HepG2 (cell line): ENCODE data around the gene ADGRG6. TPM values are rescaled to one million over a fixed set of nuclear protein-coding genes. Genes with fewer than 3 reads are reported as not detected.
"Not testable (repeated sequence)": the region's sequence is repeated elsewhere in the genome, so short reads cannot be mapped to it uniquely, and the experiment has no call there.

Experiments used
- ATAC-seq: fragments of 200-7000 bp; cut with Tn5 transposase; 3 replicates; pipeline ENCODE4 v1.9.1; 2020; ENCODE audit warnings: mild to moderate bottlenecking, moderate library complexity
- BruUV-seq: library from RNA; stranded (reverse); fragments of 400-500 nt; replicated peaks from 2 replicates; lab custom pipeline; 2021; lab: Mats Ljungman, UMichigan
- CTCF ChIA-PET: fragments of 300-600 bp; formaldehyde crosslinking; extraction: SDS; loops from one replicate; lab custom pipeline; 2021; ENCODE audit warnings: low total read pairs, inconsistent platforms, low intra/inter-chr PET ratio; lab: Yijun Ruan, JAX
- POLR2A ChIA-PET: fragments of 350-600 bp; sonication (Branson Sonifier 250); formaldehyde crosslinking; loops from one replicate; lab custom pipeline; 2020; ENCODE audit warnings: antibody characterized with exemption, inconsistent platforms; lab: Yijun Ruan, JAX
- DNase-seq: peaks from one replicate; pipeline ENCODE4 v3.0.0-alpha.2; 2015; ENCODE audit warnings: low spot score
- FAIRE-seq: peaks from 3 replicates; lab custom pipeline; 2011; peaks lifted over from hg19 to GRCh38; lab: Jason Lieb, UNC
- H2AFZ ChIP-seq: one replicate; pipeline ENCODE4 v1.6.1; 2011; ENCODE audit warnings: low read length, inconsistent platforms
- H3K27ac ChIP-seq: fragments of 300-600 bp; 3 replicates; pipeline ENCODE4 v1.8.0; 2011; ENCODE audit warnings: mixed run types, mild to moderate bottlenecking, mixed read lengths, low read length, inconsistent platforms; ENCODE audit not compliant: insufficient read depth; ENCODE audit errors: extremely low read length
- H3K27me3 ChIP-seq, 2 experiments: fragments of 200-600 bp in 1 of 2; 2 replicates in 1 of 2; 3 replicates in 1 of 2; pipeline versions ENCODE4 v1.6.0 to v1.8.0; 2011; ENCODE audit warnings: low read length in 2 of 2, mild to moderate bottlenecking in 2 of 2, moderate library complexity in 2 of 2, inconsistent platforms in 1 of 2; ENCODE audit not compliant: insufficient read depth in 2 of 2, control insufficient read depth in 1 of 2
- H3K36me3 ChIP-seq, 2 experiments: fragments of 200-600 bp in 1 of 2; replicated peaks in 1 of 2; 2 replicates in 1 of 2; 3 replicates in 1 of 2; pipeline versions ENCODE4 v1.5.1 to v1.8.0; 2011; ENCODE audit warnings: low read length in 2 of 2, inconsistent platforms in 1 of 2; ENCODE audit not compliant: insufficient read depth in 2 of 2, control insufficient read depth in 1 of 2
- H3K4me1 ChIP-seq: 2 replicates; pipeline ENCODE4 v1.5.1; 2012; ENCODE audit warnings: low read length, inconsistent platforms; ENCODE audit not compliant: insufficient read depth
- H3K4me2 ChIP-seq: 2 replicates; pipeline ENCODE4 v1.6.0; 2011; ENCODE audit warnings: low read depth, low read length, inconsistent platforms
- H3K4me3 ChIP-seq, 3 experiments: fragments of 200-600 bp in 1 of 3; sonication (generic), shearing (Covaris generic) in 1 of 3; replicated peaks in 1 of 3; 2 replicates each; pipeline ENCODE4 v1.5.1; 2011 to 2016; ENCODE audit warnings: low read length in 3 of 3, inconsistent platforms in 2 of 3, low read depth in 2 of 3, mild to moderate bottlenecking in 2 of 3, control low read depth in 1 of 3, mixed read lengths in 1 of 3; ENCODE audit not compliant: insufficient read depth in 1 of 3
- H3K79me2 ChIP-seq: one replicate; pipeline ENCODE4 v1.6.1; 2011; ENCODE audit warnings: low read length, inconsistent platforms; ENCODE audit not compliant: insufficient read depth
- H3K9ac ChIP-seq: 2 replicates; pipeline ENCODE4 v1.6.0; 2011; ENCODE audit warnings: mild to moderate bottlenecking, low read depth, low read length, inconsistent platforms; ENCODE audit not compliant: insufficient read depth
- H3K9me3 ChIP-seq: 2 replicates; pipeline ENCODE4 v1.5.1; 2012; ENCODE audit warnings: mild to moderate bottlenecking, low read length
- H4K20me1 ChIP-seq: 2 replicates; pipeline ENCODE4 v1.6.0; 2011; ENCODE audit warnings: inconsistent platforms, mild to moderate bottlenecking, low read length, moderate library complexity; ENCODE audit not compliant: insufficient read depth
- AGO2 ChIP-seq: fragments of 200-400 bp; formaldehyde crosslinking; optimal IDR thresholded peaks from 2 replicates; pipeline ENCODE3; 2017; ENCODE audit warnings: mild to moderate bottlenecking, low read depth, low read length, moderate library complexity
- ATF4 ChIP-seq, 2 experiments: fragments of 450-650 bp in 1 of 2; sonication (generic) in 1 of 2; formaldehyde crosslinking; IDR thresholded peaks; 2 replicates each; pipeline versions ENCODE4 v1.5.0 to v1.8.0; 2020 to 2022; ENCODE audit warnings: mild to moderate bottlenecking in 1 of 2, missing genetic modification reagents in 1 of 2
- DBP ChIP-seq: sonication (generic); formaldehyde crosslinking; IDR thresholded peaks from 2 replicates; pipeline ENCODE4 v1.4.0; 2020; ENCODE audit warnings: missing genetic modification reagents; ENCODE audit errors: not compliant biosample characterization
- JUND ChIP-seq: sonication (generic); formaldehyde crosslinking; IDR thresholded peaks from 2 replicates; pipeline ENCODE4 v1.8.0; 2022; ENCODE audit warnings: mild to moderate bottlenecking, missing genetic modification reagents
- KDM2A ChIP-seq: sonication (generic); formaldehyde crosslinking; IDR thresholded peaks from 2 replicates; pipeline ENCODE4 v1.4.0; 2020; ENCODE audit warnings: low read depth, missing genetic modification reagents, borderline replicate concordance
- PAF1 ChIP-seq: IDR thresholded peaks from 2 replicates; pipeline ENCODE4 v1.6.1; 2016; ENCODE audit warnings: missing genetic modification reagents, missing compliant biosample characterization
- POLR2AphosphoS5 ChIP-seq: IDR thresholded peaks from 2 replicates; pipeline ENCODE4 v1.6.1; 2012; ENCODE audit warnings: low read depth, low read length
- POLR2G ChIP-seq: fragments of 200-400 bp; formaldehyde crosslinking; IDR thresholded peaks from 2 replicates; pipeline ENCODE4 v1.6.1; 2018; ENCODE audit warnings: mild to moderate bottlenecking, low read depth, low read length, moderate library complexity
- RBM22 ChIP-seq: fragments of 200-400 bp; formaldehyde crosslinking; optimal IDR thresholded peaks from 2 replicates; pipeline ENCODE3; 2017; ENCODE audit warnings: mild to moderate bottlenecking, low read length, moderate library complexity
- RBM39 ChIP-seq: fragments of 200-400 bp; formaldehyde crosslinking; IDR thresholded peaks from one replicate; pipeline ENCODE4 v1.6.1; 2018; ENCODE audit warnings: antibody characterized with exemption, mild to moderate bottlenecking, low read depth, low read length; ENCODE audit not compliant: poor library complexity, severe bottlenecking
- RXRA ChIP-seq: sonication (generic); formaldehyde crosslinking; IDR thresholded peaks from 2 replicates; pipeline ENCODE4 v1.5.1; 2020; ENCODE audit warnings: missing genetic modification reagents
- THRA ChIP-seq: sonication (generic); formaldehyde crosslinking; IDR thresholded peaks from 2 replicates; pipeline ENCODE4 v1.4.0; 2020; ENCODE audit warnings: missing genetic modification reagents, borderline replicate concordance
- TOPORS ChIP-seq: sonication (generic); formaldehyde crosslinking; IDR thresholded peaks from 2 replicates; pipeline ENCODE4 v1.8.0; 2023; ENCODE audit warnings: mild to moderate bottlenecking, missing genetic modification reagents
- YEATS2 ChIP-seq: sonication (generic); formaldehyde crosslinking; IDR thresholded peaks from 2 replicates; pipeline ENCODE4 v1.4.0; 2020; ENCODE audit warnings: missing genetic modification reagents, borderline replicate concordance
- ZNF75D ChIP-seq: sonication (generic); formaldehyde crosslinking; IDR thresholded peaks from 2 replicates; pipeline ENCODE4 v1.8.1; 2023; ENCODE audit warnings: missing genetic modification reagents, mild to moderate bottlenecking, borderline replicate concordance
- whole genome bisulfite sequencing: methylation state at CpG from one replicate; pipeline ENCODE4 v1.1.6; 2017; ENCODE audit warnings: low lambda C conversion rate; 5-methylcytosine and 5-hydroxymethylcytosine counted together
- in situ Hi-C: cut with HindIII; loops from 2 replicates; pipeline ENCODE4 v1.10.0; 2017; ENCODE audit warnings: low pct_unique_long_range_greater_than_20kb; ENCODE audit not compliant: extremely low pct_ligation_motif_present
- intact Hi-C: fragments of 100-400 bp; cut with micrococcal nuclease; formaldehyde crosslinking; loops from one replicate; pipeline ENCODE4 v1.10.0; 2022; ENCODE audit not compliant: unreplicated experiment
- polyA plus RNA-seq, 8 experiments: library from polyadenylated mRNA; depleted of rRNA in 3 of 8; stranded (reverse) in 7 of 8; unstranded in 1 of 8; fragments of >200 nt; fragmentation: Illumina TruSeq in 4 of 8; extraction: Trizol in 4 of 8; gene quantifications; 2 replicates each; pipeline versions ENCODE4 v1.2.1 to v1.2.3, GENCODE V29; 2011 to 2016; ENCODE audit warnings: low read depth in 4 of 8, missing spikeins in 1 of 8, mixed read lengths in 1 of 8; ENCODE audit not compliant: insufficient read depth in 1 of 8
- total RNA-seq, 5 experiments: library from RNA; depleted of rRNA; stranded (reverse); fragments of >200 nt; fragmentation: Illumina TruSeq; extraction: Trizol; gene quantifications; 2 replicates each; pipeline ENCODE4 v1.2.3, GENCODE V29; 2016; ENCODE audit warnings: low read depth in 1 of 5

ADGRG6 gene
- total and polyA plus RNA-seq, 2 of the 13 experiments (the other 11 are each of a cell fraction or from before 2014, with no cell fraction given): 129 to 249 TPM

GRCh38 chr6:142454848-142455247 is 153.0 kb downstream of the ADGRG6 start:
- H3K27me3 ChIP-seq, H2AFZ ChIP-seq, in situ Hi-C loops, H3K4me3 ChIP-seq, H3K79me2 ChIP-seq, H3K27ac ChIP-seq, DNase-seq, FAIRE-seq, H3K9me3 ChIP-seq, intact Hi-C loops, POLR2A ChIA-PET, H3K4me2 ChIP-seq, H3K4me1 ChIP-seq, H3K9ac ChIP-seq, H4K20me1 ChIP-seq, BruUV-seq, CTCF ChIA-PET, ATAC-seq: not testable (repeated sequence)
- 47% methylated on average over 2 of the region's 2 CpGs for WGBS
- peaks cover 6 to 18% of the 10 kb centered on the region in 2 experiments; a peak in 4 of 5 replicates for H3K36me3 ChIP-seq
- TF ChIP-seq RBM22: peak; percentile 85
- TF ChIP-seq POLR2AphosphoS5: peak; percentile 33; the same call in 1 of the 2 replicates
- peak; percentile 53 for TF ChIP-seq POLR2G
- TF ChIP-seq AGO2: peak; percentile 13
- peak; percentile 73 for TF ChIP-seq PAF1 (CRISPR knock-in tag)

GRCh38 chr6:142455957-142456589 is 154.3 kb downstream of the ADGRG6 start:
- peaks cover under 1% of the 10 kb centered on the region; the same call in 1 of the 2 replicates for H3K9me3 ChIP-seq
- no peak for FAIRE-seq
- in situ Hi-C loops: no loop called here
- no peaks in the 10 kb centered on the region for H4K20me1 ChIP-seq
- DNase-seq: no peak
- BruUV-seq: no TSS peak
- H3K36me3 ChIP-seq: peaks cover 4 to 7% of the 10 kb centered on the region in 2 experiments; a peak in 3 of 5 replicates
- ATAC-seq: no peak
- H3K4me1 ChIP-seq: peaks cover 8% of the 10 kb centered on the region
- intact Hi-C loops: no loop called here
- no peak overlapping the region for H3K4me3 ChIP-seq
- 74% methylated on average over 8 of the region's 8 CpGs for WGBS
- no peak overlapping the region for H2AFZ ChIP-seq
- no peak overlapping the region for H3K27ac ChIP-seq
- no peak overlapping the region for H3K4me2 ChIP-seq
- H3K79me2 ChIP-seq: no peaks in the 10 kb centered on the region
- ChIA-PET CTCF (no interaction called here), POLR2A (no interaction called here)
- no peaks in the 10 kb centered on the region for H3K27me3 ChIP-seq
- H3K9ac ChIP-seq: no peak overlapping the region
- TF ChIP-seq ZNF75D (CRISPR knock-in tag) (no peak), DBP (no peak), AGO2 (peak; percentile 84), KDM2A (CRISPR knock-in tag) (peak; percentile 58), ATF4 (CRISPR knock-in tag; IDR thresholded peaks at IDR 0.05) (0 out of 4 replicates have a peak, but pooled peaks of 1 of the 2 experiments have one; percentile 9), YEATS2 (CRISPR knock-in tag) (no peak), JUND (CRISPR knock-in tag) (0 out of 2 replicates have a peak, but pooled peaks have one; percentile 19), RBM39 (no peak), RXRA (no peak), POLR2G (peak; percentile 82; the same call in 1 of the 2 replicates), THRA (CRISPR knock-in tag) (no peak), TOPORS (CRISPR knock-in tag) (no peak)
